Endothelial cell of umbilical vein (primary cell): ENCODE measurements around the gene ALPL. TPM values are rescaled to one million over a fixed set of nuclear protein-coding genes. Genes with fewer than 3 reads are reported as not detected.

ENCODE experiments used
- BruUV-seq: library from RNA; stranded (reverse); fragments of 400-500 nt; replicated peaks from 2 replicates; lab custom pipeline; 2021; lab: Mats Ljungman, UMichigan
- CTCF ChIA-PET: fragments of 300-600, 350-600 bp; sonication (Branson Sonifier 250); formaldehyde crosslinking; loops from one replicate; lab custom pipeline; 2021; ENCODE audit warnings: antibody characterized with exemption, inconsistent platforms; lab: Charles Lee
- POLR2A ChIA-PET: fragments of 300-600, 350-600 bp; sonication (Branson Sonifier 250); formaldehyde crosslinking; loops from one replicate; lab custom pipeline; 2021; ENCODE audit warnings: antibody characterized with exemption, inconsistent platforms; lab: Charles Lee
- DNase-seq: peaks from one replicate; pipeline ENCODE4 v3.0.0-alpha.2; 2011; ENCODE audit warnings: low read depth, low spot score
- FAIRE-seq: peaks from 2 replicates; lab custom pipeline; 2011; peaks lifted over from hg19 to GRCh38; lab: Jason Lieb, UNC
- H2AFZ ChIP-seq: 2 replicates; pipeline ENCODE4 v1.6.0; 2012; ENCODE audit warnings: low read depth, low read length, control low read depth, inconsistent platforms
- H3K27ac ChIP-seq: 2 replicates; pipeline ENCODE4 v1.5.1; 2011; ENCODE audit warnings: low read depth, mild to moderate bottlenecking, control low read depth, low read length, moderate library complexity; ENCODE audit not compliant: insufficient read depth
- H3K27me3 ChIP-seq, 2 experiments: 2 replicates each; pipeline versions ENCODE4 v1.6.0 to v1.6.1; 2011; ENCODE audit warnings: low read length in 2 of 2, mixed read lengths in 1 of 2; ENCODE audit not compliant: control insufficient read depth in 2 of 2, insufficient read depth in 2 of 2
- H3K36me3 ChIP-seq, 2 experiments: 2 replicates in 1 of 2; 3 replicates in 1 of 2; pipeline ENCODE4 v1.5.1; 2011; ENCODE audit warnings: low read length in 2 of 2, mild to moderate bottlenecking in 1 of 2, moderate library complexity in 1 of 2; ENCODE audit not compliant: control insufficient read depth in 2 of 2, insufficient read depth in 2 of 2; ENCODE audit errors: extremely low read depth in 1 of 2
- H3K4me1 ChIP-seq: 3 replicates; pipeline ENCODE4 v1.5.1; 2011; ENCODE audit warnings: mild to moderate bottlenecking, low read length; ENCODE audit not compliant: control insufficient read depth, insufficient read depth; ENCODE audit errors: extremely low read depth
- H3K4me2 ChIP-seq: 2 replicates; pipeline ENCODE4 v1.6.1; 2011; ENCODE audit warnings: low read length, control low read depth, mixed read lengths; ENCODE audit not compliant: insufficient read depth
- H3K4me3 ChIP-seq, 3 experiments: fragments of 200-600 bp in 1 of 3; sonication (generic), shearing (Covaris generic) in 1 of 3; replicated peaks in 1 of 3; 2 replicates each; pipeline ENCODE4 v1.5.1; 2011 to 2016; ENCODE audit warnings: control low read depth in 3 of 3, low read length in 3 of 3, mild to moderate bottlenecking in 2 of 3, inconsistent platforms in 1 of 3, low read depth in 1 of 3, moderate library complexity in 1 of 3; ENCODE audit not compliant: insufficient read depth in 1 of 3
- H3K79me2 ChIP-seq: 2 replicates; pipeline ENCODE4 v1.6.0; 2012; ENCODE audit warnings: low read length, inconsistent platforms; ENCODE audit not compliant: control insufficient read depth, insufficient read depth
- H3K9ac ChIP-seq: replicated peaks from 2 replicates; pipeline ENCODE3; 2011; ENCODE audit warnings: low read length, control low read depth; ENCODE audit not compliant: insufficient read depth; ENCODE audit errors: extremely low read depth
- H3K9me1 ChIP-seq: replicated peaks from 3 replicates; pipeline ENCODE4 v1.6.0; 2011; ENCODE audit warnings: mild to moderate bottlenecking, low read length; ENCODE audit not compliant: control insufficient read depth, insufficient read depth; ENCODE audit errors: extremely low read depth
- H3K9me3 ChIP-seq: replicated peaks from 2 replicates; pipeline ENCODE4 v1.5.1; 2012; ENCODE audit warnings: low read length, inconsistent platforms; ENCODE audit not compliant: control insufficient read depth, insufficient read depth
- H4K20me1 ChIP-seq: replicated peaks from 2 replicates; pipeline ENCODE3; 2011; ENCODE audit warnings: mild to moderate bottlenecking, low read length; ENCODE audit not compliant: control insufficient read depth, insufficient read depth; ENCODE audit errors: extremely low read depth
- EZH2 ChIP-seq: IDR thresholded peaks from 2 replicates; pipeline ENCODE4 v1.6.1; 2012; ENCODE audit warnings: borderline replicate concordance, low read depth, mild to moderate bottlenecking, moderate library complexity, low read length, inconsistent platforms; ENCODE audit not compliant: severe bottlenecking
- GATA2 ChIP-seq: IDR thresholded peaks from 2 replicates; pipeline ENCODE4 v1.7.0; 2011; ENCODE audit warnings: low read depth, mild to moderate bottlenecking, moderate library complexity, mixed read lengths, low read length; ENCODE audit not compliant: insufficient read length, insufficient read depth
- POLR2A ChIP-seq: IDR thresholded peaks from 2 replicates; pipeline ENCODE4 v1.6.1; 2012; ENCODE audit warnings: low read depth, mild to moderate bottlenecking, control low read depth, low read length
- POLR2AphosphoS5 ChIP-seq: IDR thresholded peaks from 2 replicates; pipeline ENCODE4 v1.6.1; 2012; ENCODE audit warnings: low read depth, mild to moderate bottlenecking, control low read depth, low read length, moderate library complexity; ENCODE audit not compliant: insufficient read depth
- dilution Hi-C: fragments of 300-500 bp; cut with MboI; formaldehyde crosslinking; loops from one replicate; pipeline ENCODE4 v1.15.0; 2019; ENCODE audit warnings: low sequenced_read_pairs; ENCODE audit not compliant: extremely low pct_ligation_motif_present
- intact Hi-C: fragments of 100-400 bp; cut with micrococcal nuclease; formaldehyde crosslinking; loops from one replicate; pipeline ENCODE4 v1.10.0; 2022
- polyA plus RNA-seq, 4 experiments: library from polyadenylated mRNA; depleted of rRNA in 3 of 4; stranded (reverse) in 3 of 4; unstranded in 1 of 4; fragments of >200 nt; gene quantifications; 2 replicates each; pipeline versions ENCODE4 v1.2.1 to v1.2.3, GENCODE V29; 2011 to 2012; ENCODE audit warnings: missing spikeins in 1 of 4
- total RNA-seq: library from RNA; stranded (reverse); gene quantifications from 2 replicates; pipeline ENCODE4 v1.2.3, GENCODE V29; 2021
- TF ChIP-seq, protein P1 (sequence below): IDR thresholded peaks from 2 replicates; pipeline ENCODE4 v1.6.1; 2011; ENCODE audit not compliant: insufficient read depth, insufficient read length
- TF ChIP-seq, protein P2 (sequence below), 2 donors: IDR thresholded peaks; 1 replicate in 1 of 2; 2 replicates in 1 of 2; pipeline ENCODE4 v1.5.1; 2011; ENCODE audit warnings: low read length in 2 of 2, mild to moderate bottlenecking in 2 of 2, moderate library complexity in 2 of 2, control low read depth in 1 of 2, inconsistent platforms in 1 of 2, low read depth in 1 of 2; ENCODE audit not compliant: insufficient read depth in 1 of 2; ENCODE audit errors: extremely low read depth in 1 of 2

Gene ALPL
- total and polyA plus RNA-seq, 2 donors (not counting 3 experiments of a cell fraction or from before 2014, with no cell fraction given): 0.38 to 0.92 TPM

DNA sequence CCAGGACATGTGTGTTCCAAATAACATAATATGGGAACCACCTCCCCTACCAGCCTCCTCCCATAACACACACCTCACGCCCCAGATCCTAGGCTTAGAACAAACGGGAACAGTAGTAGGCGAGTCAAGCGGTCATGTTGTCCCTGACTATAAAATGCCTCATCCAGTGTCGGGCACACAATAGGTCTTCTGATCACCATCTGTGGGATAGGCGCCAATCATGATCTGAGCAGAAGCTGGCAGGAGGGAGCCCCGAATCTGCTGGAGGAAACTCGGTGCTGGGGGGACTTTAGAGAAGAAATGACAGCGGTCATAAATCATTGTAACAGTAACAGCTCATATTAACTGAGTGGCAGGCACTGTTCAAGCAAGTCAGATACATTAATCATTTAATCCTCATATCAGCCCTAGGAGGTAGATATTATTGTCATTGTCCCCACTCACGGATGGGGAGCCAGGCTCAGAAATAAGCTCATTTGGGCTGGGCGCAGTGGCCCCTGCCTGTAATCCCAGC lies 13.4 kb downstream of the ALPL start:
- H3K4me2 ChIP-seq: no peak overlapping the region
- H3K79me2 ChIP-seq: no peaks in the 10 kb centered on the region
- TF ChIP-seq POLR2A (no peak), EZH2 (no peak), GATA2 (no peak), POLR2AphosphoS5 (no peak)
- TF ChIP-seq, protein P1, sequence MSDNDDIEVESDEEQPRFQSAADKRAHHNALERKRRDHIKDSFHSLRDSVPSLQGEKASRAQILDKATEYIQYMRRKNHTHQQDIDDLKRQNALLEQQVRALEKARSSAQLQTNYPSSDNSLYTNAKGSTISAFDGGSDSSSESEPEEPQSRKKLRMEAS: no peak
- TF ChIP-seq, protein P2, sequence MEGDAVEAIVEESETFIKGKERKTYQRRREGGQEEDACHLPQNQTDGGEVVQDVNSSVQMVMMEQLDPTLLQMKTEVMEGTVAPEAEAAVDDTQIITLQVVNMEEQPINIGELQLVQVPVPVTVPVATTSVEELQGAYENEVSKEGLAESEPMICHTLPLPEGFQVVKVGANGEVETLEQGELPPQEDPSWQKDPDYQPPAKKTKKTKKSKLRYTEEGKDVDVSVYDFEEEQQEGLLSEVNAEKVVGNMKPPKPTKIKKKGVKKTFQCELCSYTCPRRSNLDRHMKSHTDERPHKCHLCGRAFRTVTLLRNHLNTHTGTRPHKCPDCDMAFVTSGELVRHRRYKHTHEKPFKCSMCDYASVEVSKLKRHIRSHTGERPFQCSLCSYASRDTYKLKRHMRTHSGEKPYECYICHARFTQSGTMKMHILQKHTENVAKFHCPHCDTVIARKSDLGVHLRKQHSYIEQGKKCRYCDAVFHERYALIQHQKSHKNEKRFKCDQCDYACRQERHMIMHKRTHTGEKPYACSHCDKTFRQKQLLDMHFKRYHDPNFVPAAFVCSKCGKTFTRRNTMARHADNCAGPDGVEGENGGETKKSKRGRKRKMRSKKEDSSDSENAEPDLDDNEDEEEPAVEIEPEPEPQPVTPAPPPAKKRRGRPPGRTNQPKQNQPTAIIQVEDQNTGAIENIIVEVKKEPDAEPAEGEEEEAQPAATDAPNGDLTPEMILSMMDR (IDR thresholded peaks at IDR 0.05; ENCODE audit: extremely low read depth in 1 of 2, insufficient read depth in 1 of 2, low read depth in 1 of 2, low read length in 2 of 2): no peak
- H3K36me3 ChIP-seq: no peaks in the 10 kb centered on the region
- H3K27ac ChIP-seq: no peak overlapping the region
- POLR2A ChIA-PET: no interaction called here
- no TSS peak for BruUV-seq
- CTCF ChIA-PET: interaction anchor here (0.7 to 1.8 kb wide), 4 partner anchors 9 to 310 kb away, joined by 3 to 10 read pairs (median 3); partner anchors contain the start of gene ALPL
- no peaks in the 10 kb centered on the region for H3K4me1 ChIP-seq
- dilution Hi-C loops (no loop called here), intact Hi-C loops (no loop called here)
- H3K9me1 ChIP-seq: no peaks in the 10 kb centered on the region
- H4K20me1 ChIP-seq: no peaks in the 10 kb centered on the region
- DNase-seq (no peak), FAIRE-seq (no peak)
- H3K9ac ChIP-seq: no peak overlapping the region
- H2AFZ ChIP-seq: no peak overlapping the region
- H3K27me3 ChIP-seq: no peaks in the 10 kb centered on the region
- no peak overlapping the region for H3K4me3 ChIP-seq
- H3K9me3 ChIP-seq: no peaks in the 10 kb centered on the region
